Neural progenitor cell (in vitro differentiated cells): ENCODE data around the gene RCSD1.

Source experiments
- EZH2 ChIP-seq: fragments of 200-600 bp; sonication (generic); IDR thresholded peaks from 2 replicates; pipeline ENCODE4 v1.6.1; 2017; ENCODE audit warnings: antibody characterized with exemption, mild to moderate bottlenecking, moderate library complexity
- TF ChIP-seq, protein P1 (sequence below): fragments of 200-600 bp; sonication (generic); IDR thresholded peaks from 2 replicates; pipeline ENCODE4 v1.5.1; 2017; ENCODE audit warnings: antibody characterized with exemption, mild to moderate bottlenecking

DNA sequence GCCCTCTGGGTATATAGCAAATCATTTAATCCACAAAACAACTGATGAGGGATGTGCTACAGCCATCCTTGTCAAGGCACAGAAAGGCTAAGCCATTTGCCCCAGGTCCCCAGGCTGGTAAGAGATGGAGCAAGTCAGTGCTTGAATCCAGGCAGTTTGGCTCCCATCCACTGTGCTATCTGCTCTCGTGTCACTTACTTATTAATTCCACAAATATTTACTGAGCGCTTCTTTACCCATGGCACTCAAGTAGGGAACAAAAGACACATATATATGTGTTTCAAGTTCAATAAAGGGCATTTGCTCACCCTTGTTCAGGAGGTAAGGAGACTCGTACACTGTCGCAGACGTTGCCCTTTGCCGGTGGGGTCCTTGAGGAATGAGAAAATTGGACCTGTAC lies 53.2 kb downstream of the RCSD1 start:
- TF ChIP-seq, protein P1, sequence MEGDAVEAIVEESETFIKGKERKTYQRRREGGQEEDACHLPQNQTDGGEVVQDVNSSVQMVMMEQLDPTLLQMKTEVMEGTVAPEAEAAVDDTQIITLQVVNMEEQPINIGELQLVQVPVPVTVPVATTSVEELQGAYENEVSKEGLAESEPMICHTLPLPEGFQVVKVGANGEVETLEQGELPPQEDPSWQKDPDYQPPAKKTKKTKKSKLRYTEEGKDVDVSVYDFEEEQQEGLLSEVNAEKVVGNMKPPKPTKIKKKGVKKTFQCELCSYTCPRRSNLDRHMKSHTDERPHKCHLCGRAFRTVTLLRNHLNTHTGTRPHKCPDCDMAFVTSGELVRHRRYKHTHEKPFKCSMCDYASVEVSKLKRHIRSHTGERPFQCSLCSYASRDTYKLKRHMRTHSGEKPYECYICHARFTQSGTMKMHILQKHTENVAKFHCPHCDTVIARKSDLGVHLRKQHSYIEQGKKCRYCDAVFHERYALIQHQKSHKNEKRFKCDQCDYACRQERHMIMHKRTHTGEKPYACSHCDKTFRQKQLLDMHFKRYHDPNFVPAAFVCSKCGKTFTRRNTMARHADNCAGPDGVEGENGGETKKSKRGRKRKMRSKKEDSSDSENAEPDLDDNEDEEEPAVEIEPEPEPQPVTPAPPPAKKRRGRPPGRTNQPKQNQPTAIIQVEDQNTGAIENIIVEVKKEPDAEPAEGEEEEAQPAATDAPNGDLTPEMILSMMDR = no peak
- TF ChIP-seq EZH2 = no peak
